Liver (tissue), 9 donors: ENCODE data around the gene TXNDC11. TPM values are rescaled to one million over a fixed set of nuclear protein-coding genes. Genes with fewer than 3 reads are reported as not detected.

Experiments used
- DNase-seq: peaks from one replicate; pipeline ENCODE4 v3.0.0-alpha.2; 2017; ENCODE audit warnings: low spot score
- H3K27ac ChIP-seq, 2 donors: one replicate each; pipeline ENCODE4 v1.7.0; 2013; ENCODE audit warnings: inconsistent platforms in 2 of 2, low read length in 2 of 2, control low read depth in 1 of 2, low read depth in 1 of 2, mild to moderate bottlenecking in 1 of 2
- H3K27me3 ChIP-seq, 4 donors: one replicate each; pipeline versions ENCODE4 v1.6.1 to v1.7.0; 2013; ENCODE audit warnings: low read length in 3 of 4, inconsistent platforms in 1 of 4, mild to moderate bottlenecking in 1 of 4, moderate library complexity in 1 of 4; ENCODE audit not compliant: control insufficient read depth in 4 of 4, insufficient read depth in 4 of 4
- H3K36me3 ChIP-seq, 4 donors: one replicate each; pipeline versions ENCODE4 v1.6.1 to v1.7.0; 2013; ENCODE audit warnings: low read length in 3 of 4, mild to moderate bottlenecking in 3 of 4, low read depth in 1 of 4, moderate library complexity in 1 of 4; ENCODE audit not compliant: control insufficient read depth in 4 of 4, insufficient read depth in 3 of 4
- H3K4me1 ChIP-seq, 4 donors: one replicate each; pipeline versions ENCODE4 v1.6.1 to v1.7.0; 2013; ENCODE audit warnings: low read length in 3 of 4, mild to moderate bottlenecking in 3 of 4, moderate library complexity in 1 of 4; ENCODE audit not compliant: control insufficient read depth in 4 of 4, insufficient read depth in 4 of 4
- H3K4me3 ChIP-seq, 3 donors: one replicate each; pipeline versions ENCODE4 v1.6.1 to v1.7.0; 2013; ENCODE audit warnings: low read length in 3 of 3, control low read depth in 1 of 3, low read depth in 1 of 3, mild to moderate bottlenecking in 1 of 3
- H3K9ac ChIP-seq, 2 donors: one replicate each; pipeline ENCODE4 v1.7.0; 2013; ENCODE audit warnings: low read length in 2 of 2, mild to moderate bottlenecking in 2 of 2, moderate library complexity in 2 of 2, control low read depth in 1 of 2, low read depth in 1 of 2
- H3K9me3 ChIP-seq, 4 donors: one replicate each; pipeline versions ENCODE4 v1.6.1 to v1.7.0; 2013; ENCODE audit warnings: low read length in 3 of 4; ENCODE audit not compliant: control insufficient read depth in 4 of 4
- ATF3 ChIP-seq: IDR thresholded peaks from 2 replicates; pipeline ENCODE4 v1.6.1; 2016; ENCODE audit warnings: antibody characterized with exemption
- EGR1 ChIP-seq, 2 donors: IDR thresholded peaks; 2 replicates each; pipeline ENCODE4 v1.6.1; 2016 to 2018; ENCODE audit warnings: antibody characterized with exemption in 2 of 2, low read depth in 2 of 2
- FOXA2 ChIP-seq: IDR thresholded peaks from 2 replicates; pipeline ENCODE4 v1.6.1; 2016; ENCODE audit warnings: antibody characterized with exemption
- GABPA ChIP-seq, 2 donors: IDR thresholded peaks in 1 of 2; conservative IDR thresholded peaks in 1 of 2; 2 replicates each; pipeline ENCODE4 v1.6.1; 2016; ENCODE audit warnings: antibody characterized with exemption in 2 of 2, mild to moderate bottlenecking in 1 of 2, moderate library complexity in 1 of 2
- HNF4A ChIP-seq, 2 donors: conservative IDR thresholded peaks; 2 replicates each; pipeline ENCODE4 v1.6.1; 2016; ENCODE audit warnings: antibody characterized with exemption in 2 of 2, mild to moderate bottlenecking in 2 of 2
- JUND ChIP-seq, 2 donors: IDR thresholded peaks; 2 replicates each; pipeline ENCODE4 v1.6.1; 2016; ENCODE audit warnings: antibody characterized with exemption in 2 of 2
- NR2F2 ChIP-seq: IDR thresholded peaks from 2 replicates; pipeline ENCODE4 v1.6.1; 2016; ENCODE audit warnings: antibody characterized with exemption
- RAD21 ChIP-seq, 2 donors: IDR thresholded peaks; 2 replicates each; pipeline ENCODE4 v1.6.1; 2016; ENCODE audit warnings: antibody characterized with exemption in 2 of 2, mild to moderate bottlenecking in 2 of 2
- RXRA ChIP-seq, 2 donors: IDR thresholded peaks; 2 replicates each; pipeline ENCODE4 v1.6.1; 2017 to 2018; ENCODE audit warnings: antibody characterized with exemption in 2 of 2, mild to moderate bottlenecking in 1 of 2
- SP1 ChIP-seq: IDR thresholded peaks from 2 replicates; pipeline ENCODE4 v1.6.1; 2018; ENCODE audit warnings: antibody characterized with exemption, mild to moderate bottlenecking
- TAF1 ChIP-seq: conservative IDR thresholded peaks from 2 replicates; pipeline ENCODE4 v1.6.1; 2016; ENCODE audit warnings: antibody characterized with exemption, mild to moderate bottlenecking
- YY1 ChIP-seq: IDR thresholded peaks from 2 replicates; pipeline ENCODE4 v1.6.1; 2016; ENCODE audit warnings: antibody characterized with exemption, mild to moderate bottlenecking
- ZBTB33 ChIP-seq: IDR thresholded peaks from 2 replicates; pipeline ENCODE4 v1.6.1; 2016; ENCODE audit warnings: antibody characterized with exemption
- WGBS: extraction: QIAGEN DNeasy Blood & Tissue Kit; methylation state at CpG from one replicate; pipeline ENCODE4 v1.1.7; 2013; 5-methylcytosine and 5-hydroxymethylcytosine counted together
- polyA plus RNA-seq, 2 donors: library from polyadenylated mRNA; stranded (reverse) in 1 of 2; unstranded in 1 of 2; fragments of 200-250 nt in 1 of 2; fragments of >200 nt in 1 of 2; fragmentation: Nextera tagmentation in 1 of 2; extraction: Ambion mirVana in 1 of 2; gene quantifications; one replicate each; pipeline versions ENCODE4 v1.2.1 to v1.2.3, GENCODE V29; 2013 to 2015
- total RNA-seq, 2 donors: library from RNA; depleted of rRNA; stranded (reverse); fragments of >200 nt; gene quantifications; one replicate each; pipeline ENCODE4 v1.2.3, GENCODE V29; 2014
- TF ChIP-seq, protein P1 (sequence below): IDR thresholded peaks from 2 replicates; pipeline ENCODE4 v1.6.1; 2016; ENCODE audit warnings: antibody characterized with exemption, mild to moderate bottlenecking
- donor health status: healthy.
- donor health status: healthy.
- donor health status: healthy.
- donor health status: healthy.
- donor health status: healthy.

Gene TXNDC11
- total and polyA plus RNA-seq, 4 donors = 26.4 to 63.5 (median 48.5) TPM

GRCh38 chr16:11679250-11679649, 63.4 kb downstream of the TXNDC11 start:
- no peaks in the 10 kb centered on the region for H3K9me3 ChIP-seq
- H3K4me1 ChIP-seq = peaks cover 2 to 46% (median 26%) of the 10 kb centered on the region in 4 donors

DNA sequence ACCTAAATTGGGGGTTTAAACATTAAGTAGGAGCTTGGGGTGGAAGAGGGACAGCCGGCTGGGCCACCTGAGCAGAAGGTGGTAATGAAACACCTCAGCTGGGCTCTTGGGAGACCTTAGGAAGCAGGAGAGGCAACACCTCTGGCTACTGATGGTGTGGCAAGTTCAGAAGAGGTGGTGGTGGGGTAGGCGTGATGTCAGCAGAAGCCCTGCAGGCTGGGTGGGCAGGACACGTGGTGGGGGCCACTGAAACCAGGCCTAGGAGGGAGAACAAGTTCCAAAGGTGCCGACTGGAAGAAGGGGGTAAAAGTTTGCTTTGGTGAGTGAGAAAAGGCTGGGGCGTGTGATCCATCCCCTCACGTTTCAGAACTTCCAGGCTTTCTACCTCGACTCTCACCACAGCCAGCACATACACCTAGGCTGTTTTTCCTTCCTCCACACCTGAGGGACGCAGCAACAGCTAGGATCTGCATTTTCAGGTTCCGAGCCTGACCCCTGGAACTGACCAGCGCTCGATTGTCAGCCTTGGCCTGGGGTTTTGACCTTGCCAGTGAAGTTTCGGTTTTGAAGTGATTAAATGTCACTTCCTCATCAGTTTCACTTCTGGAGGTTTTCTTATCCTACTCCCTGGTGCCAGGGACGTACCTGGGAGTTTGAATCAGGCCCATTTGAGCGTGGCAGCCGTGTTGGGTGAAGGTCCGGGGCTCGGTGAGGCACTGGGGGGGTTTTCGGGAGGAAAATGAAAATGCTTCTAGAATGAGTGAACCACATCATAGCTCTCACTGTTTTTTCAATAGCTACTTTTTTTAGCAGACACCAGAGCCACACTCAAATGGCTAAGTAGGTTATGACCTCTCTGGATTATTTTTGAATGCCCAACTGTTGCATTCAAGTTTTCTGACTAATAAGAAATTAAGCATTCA, 64.4 kb downstream of the TXNDC11 start:
- Histone ChIP-seq H3K4me3 (no peak overlapping the region), H3K4me1 (peaks cover 4 to 56% (median 27%) of the 10 kb centered on the region in 4 donors), H3K36me3 (peaks cover 1 to 37% (median 33%) of the 10 kb centered on the region in 4 donors), H3K27me3 (no peaks in the 10 kb centered on the region), H3K9me3 (no peaks in the 10 kb centered on the region), H3K9ac (no peak overlapping the region), H3K27ac (peak overlapping the region; percentile 25 to 77)
- 54% methylated on average over 18 of the region's 18 CpGs for WGBS
- DNase-seq = no peak
- TF ChIP-seq HNF4A (conservative IDR thresholded peaks at IDR 0.05) = no peak
- TF ChIP-seq NR2F2 = peak; percentile 20
- no peak for TF ChIP-seq TAF1
- TF ChIP-seq EGR1 (IDR thresholded peaks at IDR 0.05; ENCODE audit: low read depth in 2 of 2) = no peak
- TF ChIP-seq RXRA (IDR thresholded peaks at IDR 0.05) = peak; percentile 9 to 10
- no peak for TF ChIP-seq JUND (IDR thresholded peaks at IDR 0.05)

More at GRCh38 chr16:11679250-11679649, 63.4 kb downstream of the TXNDC11 start:
- H3K36me3 ChIP-seq = peaks cover 4 to 46% (median 41%) of the 10 kb centered on the region in 4 donors
- no peak overlapping the region for H3K9ac ChIP-seq
- WGBS = 92% methylated on average over 13 of the region's 13 CpGs
- no peak overlapping the region for H3K27ac ChIP-seq
- no peak for DNase-seq
- no peak overlapping the region for H3K4me3 ChIP-seq
- H3K27me3 ChIP-seq = no peaks in the 10 kb centered on the region
- no peak for TF ChIP-seq SP1

DNA sequence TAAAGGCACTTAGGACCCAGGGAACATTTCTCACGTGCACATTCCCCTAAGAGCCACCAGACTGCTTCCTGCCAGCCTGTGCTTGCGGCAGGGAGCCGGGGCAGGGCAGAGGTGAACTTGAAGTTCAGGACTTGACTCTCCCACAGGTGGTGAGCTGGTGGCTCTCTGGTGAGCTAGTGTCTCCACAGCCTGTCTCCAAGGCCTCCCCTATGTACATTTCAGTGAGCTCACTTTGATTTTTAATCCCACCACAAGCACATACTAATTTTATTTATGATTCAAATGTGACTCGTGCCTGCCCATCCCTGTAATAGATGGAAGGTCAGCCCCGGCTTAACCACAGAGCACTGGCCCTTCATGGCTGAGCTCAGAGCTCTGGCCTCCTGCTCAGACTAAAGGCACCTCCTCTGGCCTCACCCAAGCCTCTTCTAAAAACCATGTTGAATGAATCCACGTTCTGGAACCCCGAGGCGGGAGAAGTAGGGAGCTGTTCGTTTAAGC, 65.2 kb downstream of the TXNDC11 start:
- Histone ChIP-seq H3K27ac (peak overlapping the region; percentile 25 to 77), H3K4me1 (peaks cover 4 to 62% (median 29%) of the 10 kb centered on the region in 4 donors), H3K27me3 (no peaks in the 10 kb centered on the region), H3K36me3 (peaks cover 1 to 30% (median 25%) of the 10 kb centered on the region in 4 donors), H3K9ac (no peak overlapping the region), H3K9me3 (no peaks in the 10 kb centered on the region), H3K4me3 (no peak overlapping the region)
- 77% methylated on average over 9 of the region's 9 CpGs for WGBS
- DNase-seq = no peak
- no peak for TF ChIP-seq TAF1
- TF ChIP-seq HNF4A (conservative IDR thresholded peaks at IDR 0.05) = no peak
- no peak for TF ChIP-seq EGR1 (IDR thresholded peaks at IDR 0.05; ENCODE audit: low read depth in 2 of 2)
- TF ChIP-seq RXRA (IDR thresholded peaks at IDR 0.05) = no peak
- no peak for TF ChIP-seq SP1
- TF ChIP-seq, protein P1, sequence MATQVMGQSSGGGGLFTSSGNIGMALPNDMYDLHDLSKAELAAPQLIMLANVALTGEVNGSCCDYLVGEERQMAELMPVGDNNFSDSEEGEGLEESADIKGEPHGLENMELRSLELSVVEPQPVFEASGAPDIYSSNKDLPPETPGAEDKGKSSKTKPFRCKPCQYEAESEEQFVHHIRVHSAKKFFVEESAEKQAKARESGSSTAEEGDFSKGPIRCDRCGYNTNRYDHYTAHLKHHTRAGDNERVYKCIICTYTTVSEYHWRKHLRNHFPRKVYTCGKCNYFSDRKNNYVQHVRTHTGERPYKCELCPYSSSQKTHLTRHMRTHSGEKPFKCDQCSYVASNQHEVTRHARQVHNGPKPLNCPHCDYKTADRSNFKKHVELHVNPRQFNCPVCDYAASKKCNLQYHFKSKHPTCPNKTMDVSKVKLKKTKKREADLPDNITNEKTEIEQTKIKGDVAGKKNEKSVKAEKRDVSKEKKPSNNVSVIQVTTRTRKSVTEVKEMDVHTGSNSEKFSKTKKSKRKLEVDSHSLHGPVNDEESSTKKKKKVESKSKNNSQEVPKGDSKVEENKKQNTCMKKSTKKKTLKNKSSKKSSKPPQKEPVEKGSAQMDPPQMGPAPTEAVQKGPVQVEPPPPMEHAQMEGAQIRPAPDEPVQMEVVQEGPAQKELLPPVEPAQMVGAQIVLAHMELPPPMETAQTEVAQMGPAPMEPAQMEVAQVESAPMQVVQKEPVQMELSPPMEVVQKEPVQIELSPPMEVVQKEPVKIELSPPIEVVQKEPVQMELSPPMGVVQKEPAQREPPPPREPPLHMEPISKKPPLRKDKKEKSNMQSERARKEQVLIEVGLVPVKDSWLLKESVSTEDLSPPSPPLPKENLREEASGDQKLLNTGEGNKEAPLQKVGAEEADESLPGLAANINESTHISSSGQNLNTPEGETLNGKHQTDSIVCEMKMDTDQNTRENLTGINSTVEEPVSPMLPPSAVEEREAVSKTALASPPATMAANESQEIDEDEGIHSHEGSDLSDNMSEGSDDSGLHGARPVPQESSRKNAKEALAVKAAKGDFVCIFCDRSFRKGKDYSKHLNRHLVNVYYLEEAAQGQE = no peak
- no peak for TF ChIP-seq FOXA2
- no peak for TF ChIP-seq GABPA (IDR thresholded peaks at IDR 0.05 in 1 of 2, conservative IDR thresholded peaks at IDR 0.05 in 1 of 2)
- no peak for TF ChIP-seq NR2F2
- TF ChIP-seq RAD21 (IDR thresholded peaks at IDR 0.05) = no peak
- TF ChIP-seq YY1 = no peak
- no peak for TF ChIP-seq ATF3
- no peak for TF ChIP-seq ZBTB33
